WI38 (cell line): ENCODE data around the gene KRTAP5-6.

Source experiments
- H3K4me3 ChIP-seq: 2 replicates; pipeline ENCODE4 v1.5.1; 2011; ENCODE audit warnings: low read depth, mild to moderate bottlenecking, control low read depth, low read length
- CTCF ChIP-seq: IDR thresholded peaks from 2 replicates; pipeline ENCODE4 v1.5.1; 2012; ENCODE audit warnings: low read depth, mild to moderate bottlenecking, control low read depth, low read length

Gene KRTAP5-6

GRCh38 chr11:1699771-1700170 lies 2.8 kb downstream of the KRTAP5-6 start:
- no peak for TF ChIP-seq CTCF
- H3K4me3 ChIP-seq, result no peak overlapping the region

- TF ChIP-seq CTCF, result no peak
Measured at GRCh38 chr11:1701091-1701807, 4.3 kb downstream of the KRTAP5-6 start.

GRCh38 chr11:1702506-1702905 lies 5.5 kb downstream of the KRTAP5-6 start:
- no peak overlapping the region for H3K4me3 ChIP-seq
- no peak for TF ChIP-seq CTCF

More at GRCh38 chr11:1701091-1701807, 4.3 kb downstream of the KRTAP5-6 start:
- no peak overlapping the region for H3K4me3 ChIP-seq

GRCh38 chr11:1703146-1703545 lies 6.2 kb downstream of the KRTAP5-6 start:
- no peak for TF ChIP-seq CTCF
- H3K4me3 ChIP-seq, result no peak overlapping the region

GRCh38 chr11:1705126-1706052 lies 8.4 kb downstream of the KRTAP5-6 start:
- H3K4me3 ChIP-seq, result no peak overlapping the region
- TF ChIP-seq CTCF, result no peak

- TF ChIP-seq CTCF, result no peak
Measured at GRCh38 chr11:1706634-1707400, 9.8 kb downstream of the KRTAP5-6 start.

More at GRCh38 chr11:1706634-1707400, 9.8 kb downstream of the KRTAP5-6 start:
- H3K4me3 ChIP-seq, result no peak overlapping the region
